Loucy (cell line): ENCODE measurements around the gene BSN.

ENCODE experiments used
- CTCF ChIP-seq: fragments of 200-600 bp; sonication (generic); conservative IDR thresholded peaks from 2 replicates; pipeline ENCODE4 v1.5.1; 2014; ENCODE audit warnings: mild to moderate bottlenecking, antibody characterized with exemption, low read length
- EZH2phosphoT487 ChIP-seq: fragments of 200-600 bp; IDR thresholded peaks from 2 replicates; pipeline ENCODE4 v1.6.1; 2018; ENCODE audit warnings: antibody characterized with exemption, mild to moderate bottlenecking, moderate library complexity, borderline replicate concordance

GRCh38 chr3:49666592-49666991 lies 112.3 kb downstream of the BSN start:
- TF ChIP-seq CTCF: no peak
- TF ChIP-seq EZH2phosphoT487: no peak
